K562 (cell line): Measurements from ENCODE around the gene GALR3.

Experiments
- CHD4 ChIP-seq: fragments of 200-600 bp; sonication (generic); IDR thresholded peaks from 3 replicates; pipeline ENCODE4 v1.6.1; 2012; ENCODE audit warnings: low read depth, mild to moderate bottlenecking, mixed read lengths, low read length, inconsistent platforms; ENCODE audit not compliant: insufficient read depth, insufficient replicate concordance, poor library complexity, severe bottlenecking
- CTCF ChIP-seq, 3 experiments: IDR thresholded peaks in 2 of 3; conservative IDR thresholded peaks in 1 of 3; 2 replicates each; pipeline ENCODE4 v1.5.1; 2011 to 2012; ENCODE audit warnings: low read length in 3 of 3, mild to moderate bottlenecking in 3 of 3, control low read depth in 2 of 3, improper control_type of control experiment in 1 of 3, inconsistent platforms in 1 of 3, low read depth in 1 of 3, mixed read lengths in 1 of 3, moderate library complexity in 1 of 3; ENCODE audit not compliant: insufficient read depth in 2 of 3
- HNRNPUL1 ChIP-seq: fragments of 200-400 bp; formaldehyde crosslinking; IDR thresholded peaks from 2 replicates; pipeline ENCODE4 v1.6.1; 2017; ENCODE audit warnings: low read length
- MAFK ChIP-seq: IDR thresholded peaks from 2 replicates; pipeline ENCODE4 v1.6.1; 2011; ENCODE audit warnings: low read length, improper control_type of control experiment
- MEF2D ChIP-seq: conservative IDR thresholded peaks from 2 replicates; pipeline ENCODE4 v1.6.1; 2016; ENCODE audit warnings: low read depth, missing genetic modification characterization, missing compliant biosample characterization
- NFATC3 ChIP-seq: fragments of 450-650 bp; IDR thresholded peaks from 2 replicates; pipeline ENCODE4 v1.6.1; 2017; ENCODE audit warnings: mild to moderate bottlenecking
- NR2C2 ChIP-seq, 2 experiments: fragments of 200-800 bp in 1 of 2; sonication (Bioruptor generic) in 1 of 2; sonication (generic) in 1 of 2; formaldehyde crosslinking in 1 of 2; IDR thresholded peaks; 2 replicates each; pipeline versions ENCODE4 v1.6.1 to v1.8.0; 2016 to 2022; ENCODE audit warnings: mild to moderate bottlenecking in 1 of 2, missing compliant biosample characterization in 1 of 2, missing genetic modification characterization in 1 of 2, missing genetic modification reagents in 1 of 2

GRCh38 chr22:37803639-37804351, 19.4 kb upstream of the GALR3 start:
- no peak for TF ChIP-seq CHD4
- no peak for TF ChIP-seq CTCF (IDR thresholded peaks at IDR 0.05 in 2 of 3, conservative IDR thresholded peaks at IDR 0.05 in 1 of 3; ENCODE audit: insufficient read depth in 2 of 3, low read depth in 1 of 3, low read length in 3 of 3)
- no peak for TF ChIP-seq MAFK
- no peak for TF ChIP-seq NR2C2 (CRISPR knock-in tag; IDR thresholded peaks at IDR 0.05)
- no peak for TF ChIP-seq NR2C2 (tag; IDR thresholded peaks at IDR 0.05)
- TF ChIP-seq NFATC3 = no peak
- 0 out of 2 replicates have a peak, but pooled peaks have one; percentile 55 for TF ChIP-seq MEF2D (tag)
- no peak for TF ChIP-seq HNRNPUL1
